Muscle layer of duodenum (tissue), 2 donors: ENCODE measurements around the gene CLDN9.

Source experiments
- H3K27ac ChIP-seq: one replicate; pipeline ENCODE4 v1.7.0; 2013; ENCODE audit warnings: mild to moderate bottlenecking, low read length
- H3K27me3 ChIP-seq: one replicate; pipeline ENCODE4 v1.7.0; 2013; ENCODE audit warnings: low read depth, mild to moderate bottlenecking, control low read depth, low read length
- H3K36me3 ChIP-seq, 2 donors: one replicate each; pipeline ENCODE4 v1.7.0; 2013; ENCODE audit warnings: low read length in 2 of 2, control low read depth in 1 of 2, mild to moderate bottlenecking in 1 of 2; ENCODE audit not compliant: insufficient read depth in 2 of 2, control insufficient read depth in 1 of 2
- H3K4me1 ChIP-seq, 2 donors: one replicate each; pipeline ENCODE4 v1.7.0; 2013; ENCODE audit warnings: low read length in 2 of 2, mild to moderate bottlenecking in 2 of 2, control low read depth in 1 of 2, moderate library complexity in 1 of 2; ENCODE audit not compliant: insufficient read depth in 2 of 2, control insufficient read depth in 1 of 2
- H3K4me3 ChIP-seq, 2 donors: one replicate each; pipeline ENCODE4 v1.7.0; 2013; ENCODE audit warnings: low read length in 2 of 2, low read depth in 1 of 2, mild to moderate bottlenecking in 1 of 2
- H3K9me3 ChIP-seq, 2 donors: one replicate each; pipeline ENCODE4 v1.7.0; 2013; ENCODE audit warnings: low read length in 2 of 2, control low read depth in 1 of 2, mild to moderate bottlenecking in 1 of 2; ENCODE audit not compliant: control insufficient read depth in 1 of 2
- donor health status: healthy.

CLDN9 gene

GRCh38 chr16:3028716-3029319 lies 16.1 kb downstream of the CLDN9 start:
- H3K27me3 ChIP-seq: peaks cover 21% of the 10 kb centered on the region
- no peak overlapping the region for H3K4me3 ChIP-seq

GRCh38 chr16:3029491-3030221 lies 16.9 kb downstream of the CLDN9 start:
- Histone ChIP-seq H3K36me3 (peaks cover 12 to 14% of the 10 kb centered on the region in 2 donors), H3K27me3 (peaks cover 21% of the 10 kb centered on the region), H3K27ac (no peak overlapping the region), H3K4me3 (peak overlapping the region in 1 of 2 donors; percentile 38), H3K9me3 (no peaks in the 10 kb centered on the region), H3K4me1 (peaks cover 0 to 16% of the 10 kb centered on the region in 2 donors)

More at GRCh38 chr16:3028716-3029319, 16.1 kb downstream of the CLDN9 start:
- peaks cover 12 to 14% of the 10 kb centered on the region in 2 donors for H3K36me3 ChIP-seq
- H3K4me1 ChIP-seq: peaks cover 0 to 16% of the 10 kb centered on the region in 2 donors
- H3K27ac ChIP-seq: no peak overlapping the region
- no peaks in the 10 kb centered on the region for H3K9me3 ChIP-seq

- no peaks in the 10 kb centered on the region for H3K9me3 ChIP-seq
- no peak overlapping the region for H3K4me3 ChIP-seq
- H3K27ac ChIP-seq: no peak overlapping the region
- H3K36me3 ChIP-seq: peaks cover 12 to 14% of the 10 kb centered on the region in 2 donors
- peaks cover 0 to 16% of the 10 kb centered on the region in 2 donors for H3K4me1 ChIP-seq
- peaks cover 24% of the 10 kb centered on the region for H3K27me3 ChIP-seq
These were observed 17.8 kb downstream of the CLDN9 start for GRCh38 chr16:3030222-3031212.

- Histone ChIP-seq H3K27me3 (peaks cover 42% of the 10 kb centered on the region), H3K4me3 (no peak overlapping the region), H3K36me3 (no peaks in the 10 kb centered on the region), H3K27ac (no peak overlapping the region), H3K4me1 (peaks cover 0 to 20% of the 10 kb centered on the region in 2 donors), H3K9me3 (no peaks in the 10 kb centered on the region)
These were observed 19.9 kb downstream of the CLDN9 start for GRCh38 chr16:3032624-3033023.

GRCh38 chr16:3035289-3035971 lies 22.7 kb downstream of the CLDN9 start:
- H3K4me1 ChIP-seq: peaks cover 0 to 4% of the 10 kb centered on the region in 2 donors

GRCh38 chr16:3035972-3036725 lies 23.4 kb downstream of the CLDN9 start:
- Histone ChIP-seq H3K27me3 (peaks cover 31% of the 10 kb centered on the region), H3K27ac (no peak overlapping the region), H3K4me3 (peak overlapping the region in 1 of 2 donors; percentile 33), H3K4me1 (peaks cover 0 to 4% of the 10 kb centered on the region in 2 donors), H3K36me3 (no peaks in the 10 kb centered on the region), H3K9me3 (no peaks in the 10 kb centered on the region)

More at GRCh38 chr16:3035289-3035971, 22.7 kb downstream of the CLDN9 start:
- no peaks in the 10 kb centered on the region for H3K36me3 ChIP-seq
- H3K27me3 ChIP-seq: peaks cover 35% of the 10 kb centered on the region
- H3K27ac ChIP-seq: no peak overlapping the region
- H3K9me3 ChIP-seq: no peaks in the 10 kb centered on the region
- peak overlapping the region in 1 of 2 donors; percentile 33 for H3K4me3 ChIP-seq

GRCh38 chr16:3036726-3037315 lies 24.1 kb downstream of the CLDN9 start, which contains the start of gene BICDL2:
Gene BICDL2 (minus strand): TSS chr16:3036944. CDS start chr16:3035496, 1,448 bp downstream.
- H3K4me3 ChIP-seq: peak within 1 kb of the TSS in 1 of 2 donors; percentile 33
- peaks cover 31% of the 10 kb centered on the region for H3K27me3 ChIP-seq
- peaks cover 0 to 4% of the 10 kb centered on the region in 2 donors for H3K4me1 ChIP-seq
- H3K27ac ChIP-seq: no peak within 1 kb of the TSS
- no peaks in the 10 kb centered on the region for H3K36me3 ChIP-seq
- H3K9me3 ChIP-seq: no peaks in the 10 kb centered on the region

GRCh38 chr16:3038256-3038655 lies 25.5 kb downstream of the CLDN9 start:
- Histone ChIP-seq H3K4me3 (no peak overlapping the region), H3K27ac (no peak overlapping the region), H3K27me3 (peaks cover 31% of the 10 kb centered on the region), H3K9me3 (no peaks in the 10 kb centered on the region), H3K4me1 (peaks cover 0 to 4% of the 10 kb centered on the region in 2 donors), H3K36me3 (no peaks in the 10 kb centered on the region)

GRCh38 chr16:3038896-3039295 lies 26.2 kb downstream of the CLDN9 start:
- Histone ChIP-seq H3K27me3 (peaks cover 31% of the 10 kb centered on the region), H3K27ac (no peak overlapping the region)

GRCh38 chr16:3042376-3042775 lies 29.7 kb downstream of the CLDN9 start:
- Histone ChIP-seq H3K36me3 (no peaks in the 10 kb centered on the region), H3K9me3 (no peaks in the 10 kb centered on the region), H3K4me1 (peaks cover 0 to 16% of the 10 kb centered on the region in 2 donors), H3K27ac (no peak overlapping the region), H3K27me3 (peaks cover 37% of the 10 kb centered on the region), H3K4me3 (no peak overlapping the region)

More at GRCh38 chr16:3038896-3039295, 26.2 kb downstream of the CLDN9 start:
- Histone ChIP-seq H3K4me3 (no peak overlapping the region), H3K36me3 (no peaks in the 10 kb centered on the region), H3K4me1 (peaks cover 0 to 4% of the 10 kb centered on the region in 2 donors), H3K9me3 (no peaks in the 10 kb centered on the region)
